Measurements from ENCODE around the gene ATP2C1. TPM values are rescaled to one million over a fixed set of nuclear protein-coding genes. Genes with fewer than 3 reads are reported as not detected.

ATP2C1 gene
- total and polyA plus RNA-seq, 9 of the 15 experiments (the other 6 are each of a cell fraction or from before 2014, with no cell fraction given), result 10.0 to 53.5 (median 27.9) TPM

GRCh38 chr3:130915567-130916292 lies 21.8 kb downstream of the ATP2C1 start (continued):
- TF ChIP-seq ZNF609 (CRISPR knock-in tag; IDR thresholded peaks at IDR 0.05; ENCODE audit: borderline replicate concordance), result no peak
- TF ChIP-seq FOSL1 (tag; conservative IDR thresholded peaks at IDR 0.05), result no peak
- TF ChIP-seq HMGXB4 (CRISPR knock-in tag; IDR thresholded peaks at IDR 0.05), result no peak
- TF ChIP-seq SMC3 (conservative IDR thresholded peaks at IDR 0.05; ENCODE audit: insufficient read depth, low read depth, low read length), result no peak
- no peak for TF ChIP-seq AFF4 (CRISPR knock-in tag; IDR thresholded peaks at IDR 0.05)
